GM12892 (cell line): ENCODE results near the gene HGS.

Experiments used
- POLR2A ChIP-seq: IDR thresholded peaks from 2 replicates; pipeline ENCODE4 v1.6.1; 2011; ENCODE audit warnings: low read depth, low read length, control low read depth
- POLR2AphosphoS5 ChIP-seq: IDR thresholded peaks from 2 replicates; pipeline ENCODE4 v1.6.1; 2011; ENCODE audit warnings: low read depth, low read length, control low read depth

- no peak for TF ChIP-seq POLR2A
- TF ChIP-seq POLR2AphosphoS5 = no peak
Observed at GRCh38 chr17:81685108-81685507, 1.3 kb downstream of the HGS start.
